ENCODE results near the gene ATP8B4.

The ATP8B4 gene

DNA sequence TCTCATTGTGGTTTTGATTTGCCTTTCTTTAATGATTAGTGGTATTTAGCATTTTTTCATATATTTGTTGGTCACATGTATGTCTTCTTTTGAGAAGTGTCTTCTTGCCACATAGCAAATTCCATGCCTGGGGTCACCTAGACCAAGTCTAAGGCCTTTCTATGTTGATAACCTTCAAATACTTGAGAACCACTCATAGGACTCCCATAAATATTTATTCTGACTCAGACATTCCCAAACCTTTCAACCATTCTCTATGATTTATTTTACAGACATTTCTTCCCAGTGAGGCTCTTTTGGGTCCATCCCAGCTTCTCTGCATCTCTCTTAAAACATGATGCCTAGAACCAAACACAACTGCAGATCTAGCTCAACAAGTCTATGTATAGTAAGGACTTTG, 69.2 kb downstream of the ATP8B4 start:
- no peak overlapping the region for H3K4me3 ChIP-seq (ENCODE audit: low read depth, low read length)
- TF ChIP-seq, protein P1, sequence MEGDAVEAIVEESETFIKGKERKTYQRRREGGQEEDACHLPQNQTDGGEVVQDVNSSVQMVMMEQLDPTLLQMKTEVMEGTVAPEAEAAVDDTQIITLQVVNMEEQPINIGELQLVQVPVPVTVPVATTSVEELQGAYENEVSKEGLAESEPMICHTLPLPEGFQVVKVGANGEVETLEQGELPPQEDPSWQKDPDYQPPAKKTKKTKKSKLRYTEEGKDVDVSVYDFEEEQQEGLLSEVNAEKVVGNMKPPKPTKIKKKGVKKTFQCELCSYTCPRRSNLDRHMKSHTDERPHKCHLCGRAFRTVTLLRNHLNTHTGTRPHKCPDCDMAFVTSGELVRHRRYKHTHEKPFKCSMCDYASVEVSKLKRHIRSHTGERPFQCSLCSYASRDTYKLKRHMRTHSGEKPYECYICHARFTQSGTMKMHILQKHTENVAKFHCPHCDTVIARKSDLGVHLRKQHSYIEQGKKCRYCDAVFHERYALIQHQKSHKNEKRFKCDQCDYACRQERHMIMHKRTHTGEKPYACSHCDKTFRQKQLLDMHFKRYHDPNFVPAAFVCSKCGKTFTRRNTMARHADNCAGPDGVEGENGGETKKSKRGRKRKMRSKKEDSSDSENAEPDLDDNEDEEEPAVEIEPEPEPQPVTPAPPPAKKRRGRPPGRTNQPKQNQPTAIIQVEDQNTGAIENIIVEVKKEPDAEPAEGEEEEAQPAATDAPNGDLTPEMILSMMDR (conservative IDR thresholded peaks at IDR 0.05; ENCODE audit: low read depth, low read length), result no peak
- DNase-seq (ENCODE audit: low read depth), result peak; percentile 66

- TF ChIP-seq, protein P1 (conservative IDR thresholded peaks at IDR 0.05; ENCODE audit: low read depth, low read length), result no peak
- no peak overlapping the region for H3K4me3 ChIP-seq (ENCODE audit: low read depth, low read length)
- peak; percentile 51 for DNase-seq (ENCODE audit: low read depth)
Measured at GRCh38 chr15:50046867-50047266, 72.2 kb downstream of the ATP8B4 start.

DNA sequence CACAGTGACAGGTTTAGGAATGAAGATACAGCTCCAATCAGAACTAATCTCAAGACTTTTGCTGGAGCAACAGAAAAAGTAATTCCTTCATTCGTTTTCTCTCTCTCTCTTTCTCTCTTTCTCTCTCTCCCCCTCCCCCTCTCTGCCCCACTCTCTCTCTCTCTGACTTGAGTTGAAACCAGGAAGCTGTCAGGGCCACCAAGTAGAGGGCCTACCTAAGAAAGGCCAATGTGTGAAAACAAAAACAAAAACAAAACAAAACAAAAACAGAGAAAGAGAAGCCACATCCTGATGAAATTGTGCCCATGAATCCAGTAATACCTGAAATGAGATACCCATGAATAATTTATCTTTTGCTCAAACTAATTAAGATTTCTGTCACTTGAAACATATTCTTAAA, 72.9 kb downstream of the ATP8B4 start:
- DNase-seq (ENCODE audit: low read depth), result no peak
- H3K4me3 ChIP-seq (ENCODE audit: low read depth, low read length), result no peak overlapping the region
- TF ChIP-seq, protein P1 (conservative IDR thresholded peaks at IDR 0.05; ENCODE audit: low read depth, low read length), result no peak

- DNase-seq (ENCODE audit: low read depth), result no peak
- TF ChIP-seq, protein P1 (conservative IDR thresholded peaks at IDR 0.05; ENCODE audit: low read depth, low read length), result no peak
- H3K4me3 ChIP-seq (ENCODE audit: low read depth, low read length), result no peak overlapping the region
Measured at GRCh38 chr15:50044904-50045303, 74.1 kb downstream of the ATP8B4 start.

DNA sequence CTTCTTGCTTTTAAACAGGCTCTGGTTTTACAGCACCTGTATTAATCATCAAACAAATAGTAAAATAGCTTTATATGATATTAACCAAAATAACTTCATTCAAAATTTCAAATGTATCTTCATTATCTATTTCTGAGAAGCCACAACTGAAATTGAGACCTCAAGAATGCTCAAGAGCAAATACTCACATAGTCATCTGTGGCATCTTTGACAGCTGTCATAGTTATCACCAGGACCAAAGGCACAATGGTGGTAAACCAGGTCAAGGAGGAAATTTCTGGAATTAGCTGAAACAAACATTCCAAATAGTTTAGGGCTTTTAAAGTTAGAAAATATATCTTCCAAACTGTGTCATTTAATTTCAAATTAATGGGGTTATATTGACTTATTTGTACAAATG, 74.6 kb downstream of the ATP8B4 start:
- TF ChIP-seq, protein P1 (conservative IDR thresholded peaks at IDR 0.05; ENCODE audit: low read depth, low read length), result no peak
- DNase-seq (ENCODE audit: low read depth), result no peak
- no peak overlapping the region for H3K4me3 ChIP-seq (ENCODE audit: low read depth, low read length)

DNA sequence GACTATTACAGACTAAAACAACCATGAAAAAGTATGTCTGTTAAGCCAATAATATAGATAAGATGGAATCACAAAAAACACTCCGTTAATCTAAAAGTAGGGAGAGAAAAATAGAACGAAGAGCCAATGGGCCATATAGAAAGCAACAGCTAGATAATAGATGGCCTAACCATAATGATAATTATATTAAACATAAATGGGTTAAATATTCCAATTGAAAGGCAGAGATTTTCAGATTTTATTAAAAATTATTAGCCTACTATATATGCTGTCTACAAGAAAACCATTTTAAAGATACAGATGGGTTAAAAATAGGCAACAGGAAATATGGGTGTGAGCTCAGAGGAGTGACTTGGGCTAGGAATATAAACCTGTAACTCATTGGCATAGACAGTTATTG, 76.3 kb downstream of the ATP8B4 start:
- TF ChIP-seq, protein P1 (conservative IDR thresholded peaks at IDR 0.05; ENCODE audit: low read depth, low read length), result no peak
- no peak for DNase-seq (ENCODE audit: low read depth)
- H3K4me3 ChIP-seq (ENCODE audit: low read depth, low read length), result no peak overlapping the region

DNA sequence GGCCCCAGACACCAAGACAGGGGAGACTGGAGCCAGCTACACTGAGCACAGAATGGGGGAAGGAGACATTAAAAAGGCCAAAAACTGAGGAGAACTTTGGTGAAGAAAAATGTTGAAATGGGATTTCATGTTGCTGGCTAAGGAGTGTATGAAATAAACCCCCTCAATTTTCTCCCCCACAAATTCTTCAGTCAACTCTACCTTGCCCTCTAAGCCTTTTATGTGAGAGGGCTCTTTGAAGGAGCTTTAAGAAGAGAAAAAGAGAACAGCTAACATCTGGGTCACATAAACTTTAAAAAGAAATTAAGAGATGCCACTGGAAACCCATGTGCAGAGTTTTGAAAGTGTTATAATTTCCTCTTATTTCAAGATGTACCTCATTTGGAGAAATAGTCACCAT, 88.6 kb downstream of the ATP8B4 start:
- DNase-seq (ENCODE audit: low read depth), result no peak
- no peak overlapping the region for H3K4me3 ChIP-seq (ENCODE audit: low read depth, low read length)
- TF ChIP-seq, protein P1 (conservative IDR thresholded peaks at IDR 0.05; ENCODE audit: low read depth, low read length), result no peak

All from choroid plexus epithelial cell (primary cell).